Nephron progenitor cell (in vitro differentiated cells): ENCODE data around the gene ISM1.
"Not testable (repeated sequence)": the region's sequence is repeated elsewhere in the genome, so short reads cannot be mapped to it uniquely, and the experiment has no call there.

Source experiments
- DNase-seq: peaks from one replicate; pipeline ENCODE4 v3.0.0; 2021
- H3K27ac Mint-ChIP-seq: 2 replicates; pipeline ENCODE4 v1.8.0; 2021; ENCODE audit warnings: mild to moderate bottlenecking, moderate library complexity, mixed read lengths
- H3K27me3 Mint-ChIP-seq: 2 replicates; pipeline ENCODE4 v1.8.0; 2021; ENCODE audit warnings: mild to moderate bottlenecking, low read depth, mixed read lengths; ENCODE audit not compliant: poor library complexity
- H3K36me3 Mint-ChIP-seq: 2 replicates; pipeline ENCODE4 v1.8.0; 2021; ENCODE audit warnings: low read depth, mixed read lengths
- H3K4me1 Mint-ChIP-seq: 2 replicates; pipeline ENCODE4 v1.8.0; 2021; ENCODE audit warnings: mixed read lengths
- H3K4me3 Mint-ChIP-seq: 2 replicates; pipeline ENCODE4 v1.8.0; 2021; ENCODE audit warnings: mild to moderate bottlenecking, moderate library complexity, mixed read lengths
- H3K9me3 Mint-ChIP-seq: 2 replicates; pipeline ENCODE4 v1.8.0; 2021; ENCODE audit warnings: mild to moderate bottlenecking, moderate library complexity, mixed read lengths
- CTCF ChIP-seq: fragments of 200-600 bp; sonication (generic); IDR thresholded peaks from 2 replicates; pipeline ENCODE4 v1.5.0; 2021; ENCODE audit warnings: antibody characterized with exemption

The ISM1 gene

GRCh38 chr20:13231031-13231752 lies 10.1 kb downstream of the ISM1 start:
- H3K4me3 Mint-ChIP-seq, result no peak overlapping the region
- peaks cover 29% of the 10 kb centered on the region for H3K4me1 Mint-ChIP-seq
- H3K36me3 Mint-ChIP-seq, result peaks cover 77% of the 10 kb centered on the region
- DNase-seq, result no peak
- no peak for TF ChIP-seq CTCF
- H3K9me3 Mint-ChIP-seq, result peaks cover 44% of the 10 kb centered on the region
- H3K27me3 Mint-ChIP-seq, result peaks cover 10% of the 10 kb centered on the region
- peak overlapping the region; percentile 85 for H3K27ac Mint-ChIP-seq

GRCh38 chr20:13232999-13233398 lies 11.9 kb downstream of the ISM1 start:
- peaks cover 30% of the 10 kb centered on the region for H3K9me3 Mint-ChIP-seq
- TF ChIP-seq CTCF, result no peak
- no peak for DNase-seq
- peaks cover 77% of the 10 kb centered on the region for H3K36me3 Mint-ChIP-seq
- H3K4me3 Mint-ChIP-seq, result no peak overlapping the region
- no peak overlapping the region for H3K27ac Mint-ChIP-seq
- peaks cover 34% of the 10 kb centered on the region for H3K4me1 Mint-ChIP-seq
- H3K27me3 Mint-ChIP-seq, result peaks cover 10% of the 10 kb centered on the region

- no peak for TF ChIP-seq CTCF
These were observed 13.9 kb downstream of the ISM1 start for GRCh38 chr20:13234961-13235360.

GRCh38 chr20:13236360-13236759 lies 15.3 kb downstream of the ISM1 start:
- H3K4me1 Mint-ChIP-seq, result peaks cover 15% of the 10 kb centered on the region
- H3K9me3 Mint-ChIP-seq, result peaks cover 14% of the 10 kb centered on the region
- H3K27ac Mint-ChIP-seq, H3K4me3 Mint-ChIP-seq, DNase-seq, H3K27me3 Mint-ChIP-seq: not testable (repeated sequence)
- H3K36me3 Mint-ChIP-seq, result peaks cover 53% of the 10 kb centered on the region

More at GRCh38 chr20:13234961-13235360, 13.9 kb downstream of the ISM1 start:
- no peak overlapping the region for H3K4me3 Mint-ChIP-seq
- H3K27me3 Mint-ChIP-seq, result peaks cover 10% of the 10 kb centered on the region
- H3K4me1 Mint-ChIP-seq, result peaks cover 29% of the 10 kb centered on the region
- H3K36me3 Mint-ChIP-seq, result peaks cover 57% of the 10 kb centered on the region
- no peak for DNase-seq
- H3K9me3 Mint-ChIP-seq, result peaks cover 14% of the 10 kb centered on the region
- no peak overlapping the region for H3K27ac Mint-ChIP-seq

- no peak for DNase-seq
- TF ChIP-seq CTCF, result no peak
- no peak overlapping the region for H3K27ac Mint-ChIP-seq
- H3K4me1 Mint-ChIP-seq, result peaks cover 7% of the 10 kb centered on the region
- peaks cover 9% of the 10 kb centered on the region for H3K9me3 Mint-ChIP-seq
- no peak overlapping the region for H3K4me3 Mint-ChIP-seq
- peaks cover 48% of the 10 kb centered on the region for H3K36me3 Mint-ChIP-seq
- H3K27me3 Mint-ChIP-seq, result peaks cover 5% of the 10 kb centered on the region
These were observed 16.1 kb downstream of the ISM1 start for GRCh38 chr20:13236990-13237720.

GRCh38 chr20:13238001-13238653 lies 17.1 kb downstream of the ISM1 start:
- no peak for DNase-seq
- no peak overlapping the region for H3K27ac Mint-ChIP-seq
- peaks cover 38% of the 10 kb centered on the region for H3K36me3 Mint-ChIP-seq
- peaks cover 5% of the 10 kb centered on the region for H3K27me3 Mint-ChIP-seq
- TF ChIP-seq CTCF, result no peak
- peaks cover 5% of the 10 kb centered on the region for H3K4me1 Mint-ChIP-seq
- peaks cover 9% of the 10 kb centered on the region for H3K9me3 Mint-ChIP-seq
- no peak overlapping the region for H3K4me3 Mint-ChIP-seq
